GM19043 (cell line): ENCODE data around the gene TPPP2.

Experiments used
- ATAC-seq: cut with Tn5 transposase; IDR thresholded peaks from one replicate; pipeline ENCODE4 v1.9.1; 2021; ENCODE audit warnings: low read depth; ENCODE audit not compliant: unreplicated experiment

Gene TPPP2

DNA sequence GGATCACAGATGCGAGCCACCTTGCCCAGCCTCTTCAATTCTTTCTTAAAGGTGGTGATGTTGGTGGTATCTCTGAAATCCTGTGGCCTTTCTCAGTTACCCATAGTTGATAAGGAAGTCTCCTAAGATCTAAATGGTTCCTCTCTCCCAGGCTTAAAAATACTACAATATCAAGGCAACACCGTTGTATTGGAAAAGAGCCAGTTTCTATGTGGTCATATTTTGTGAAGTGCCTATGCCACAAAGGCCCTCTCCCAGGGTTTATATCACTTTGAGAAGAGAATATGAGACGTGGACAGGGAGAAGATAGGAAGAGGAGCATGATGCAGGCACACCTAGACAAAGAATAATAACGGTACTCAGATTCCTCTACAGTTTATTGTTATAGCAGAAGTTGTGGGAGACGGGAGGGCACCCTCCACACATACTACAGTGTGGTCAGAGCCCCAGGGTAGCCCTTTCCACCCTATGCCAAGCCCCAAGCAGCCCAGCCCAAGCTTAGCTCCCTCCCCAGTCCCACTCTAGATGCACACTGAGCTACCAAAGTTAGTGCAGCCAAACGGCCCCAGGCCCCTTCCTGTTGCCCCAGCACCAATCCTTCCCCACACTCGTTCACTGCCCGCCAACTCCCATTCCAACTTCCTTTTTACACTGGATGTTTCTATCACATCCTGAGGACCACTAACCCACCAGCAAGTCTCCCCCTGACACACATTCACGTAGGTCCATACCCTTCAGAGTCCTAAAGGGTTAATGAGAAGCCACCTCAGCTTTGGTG is 13.4 kb upstream of the TPPP2 start:
- no peak for ATAC-seq

DNA sequence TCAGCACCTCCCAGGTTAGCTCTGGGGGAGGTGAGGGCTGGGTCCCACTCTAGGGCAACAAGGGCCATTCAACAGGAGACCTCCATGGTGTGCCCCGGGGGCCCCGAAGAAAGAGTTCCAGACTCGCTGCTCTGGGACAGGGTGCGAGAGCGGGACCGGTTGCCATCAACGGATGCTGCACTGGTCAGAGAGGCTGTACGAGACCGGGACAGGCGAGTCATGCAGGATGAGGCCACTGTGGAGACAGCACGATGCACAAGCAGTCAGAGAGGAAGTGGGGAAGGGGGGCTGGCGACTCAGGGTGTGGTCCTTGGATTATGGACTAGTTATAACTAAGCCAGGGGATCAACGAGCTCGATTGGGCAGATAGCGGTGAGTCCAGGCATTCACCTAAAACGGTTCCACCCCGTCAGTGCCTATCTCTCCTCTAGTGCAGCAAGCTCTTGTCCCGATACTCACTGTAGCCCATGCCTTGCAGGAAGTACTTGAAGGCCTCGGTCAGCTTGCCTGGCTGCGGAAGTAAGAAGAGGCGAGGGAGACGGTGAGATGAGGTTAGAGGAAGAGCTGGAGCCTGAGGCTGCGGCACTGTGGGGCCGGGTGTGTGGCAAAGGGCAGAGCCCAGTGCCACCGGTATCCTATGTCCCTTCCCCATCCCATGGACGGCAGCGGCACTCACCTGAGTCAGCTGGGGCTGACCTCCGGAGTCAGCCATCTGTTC is 12.3 kb upstream of the TPPP2 start:
- no peak for ATAC-seq

DNA sequence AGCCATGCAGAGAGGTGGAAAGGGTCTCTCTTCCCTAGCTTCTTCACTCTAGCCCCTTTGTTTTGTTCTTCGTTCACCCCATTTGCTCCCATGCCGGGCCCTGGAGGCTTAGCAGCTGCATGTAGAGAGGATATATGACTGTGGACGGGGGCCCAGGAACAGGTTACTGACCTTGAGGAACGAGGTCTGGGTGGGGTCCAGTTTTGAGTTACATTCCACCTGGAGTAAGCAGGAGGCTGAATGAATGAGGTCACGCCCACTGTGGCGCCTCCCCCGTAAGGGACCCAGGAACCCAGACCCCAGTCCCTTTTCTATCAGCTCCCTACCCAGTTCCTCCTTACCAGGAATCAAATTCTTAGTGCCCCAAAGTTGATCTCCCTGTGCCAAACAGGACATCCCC is 11.7 kb upstream of the TPPP2 start:
- no peak for ATAC-seq

DNA sequence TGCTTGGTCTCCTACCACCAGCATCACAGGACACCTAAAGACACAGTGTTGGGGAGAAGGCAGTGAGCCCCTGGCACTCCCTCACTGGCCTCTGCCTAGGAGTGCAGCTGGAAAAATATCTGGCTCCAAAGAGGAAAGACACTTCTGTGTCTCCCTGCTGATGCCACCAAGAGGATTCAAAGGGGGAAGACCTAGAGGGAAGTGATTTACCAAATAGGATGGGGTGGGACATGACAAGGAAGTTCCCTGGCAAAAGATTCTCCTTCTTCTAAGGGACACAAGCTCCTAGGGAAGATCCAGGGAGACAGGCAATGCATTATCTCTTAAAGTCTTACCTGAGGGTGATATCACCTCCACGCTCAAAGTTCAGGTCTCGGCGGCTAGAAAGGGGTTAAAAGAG is 11.2 kb upstream of the TPPP2 start:
- ATAC-seq, result no peak

DNA sequence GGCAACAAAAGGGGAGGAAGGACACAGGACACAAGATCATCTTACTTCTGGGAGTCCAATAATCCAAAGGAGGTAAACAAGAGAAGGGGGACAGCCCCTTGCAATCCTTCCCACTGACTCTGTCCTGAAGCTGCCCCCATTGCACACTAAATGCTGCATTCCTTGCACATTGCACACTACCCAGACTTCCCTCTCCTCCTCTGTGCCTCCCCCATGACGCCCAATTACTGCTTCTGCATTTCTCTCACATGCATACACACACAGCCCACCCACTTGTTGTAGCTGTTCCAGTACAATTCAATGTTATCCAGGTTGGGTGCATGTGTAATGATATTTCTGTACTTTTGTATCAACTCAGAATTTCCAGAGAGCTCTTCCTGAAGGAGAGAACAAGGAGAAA is 10.7 kb upstream of the TPPP2 start:
- ATAC-seq, result no peak

DNA sequence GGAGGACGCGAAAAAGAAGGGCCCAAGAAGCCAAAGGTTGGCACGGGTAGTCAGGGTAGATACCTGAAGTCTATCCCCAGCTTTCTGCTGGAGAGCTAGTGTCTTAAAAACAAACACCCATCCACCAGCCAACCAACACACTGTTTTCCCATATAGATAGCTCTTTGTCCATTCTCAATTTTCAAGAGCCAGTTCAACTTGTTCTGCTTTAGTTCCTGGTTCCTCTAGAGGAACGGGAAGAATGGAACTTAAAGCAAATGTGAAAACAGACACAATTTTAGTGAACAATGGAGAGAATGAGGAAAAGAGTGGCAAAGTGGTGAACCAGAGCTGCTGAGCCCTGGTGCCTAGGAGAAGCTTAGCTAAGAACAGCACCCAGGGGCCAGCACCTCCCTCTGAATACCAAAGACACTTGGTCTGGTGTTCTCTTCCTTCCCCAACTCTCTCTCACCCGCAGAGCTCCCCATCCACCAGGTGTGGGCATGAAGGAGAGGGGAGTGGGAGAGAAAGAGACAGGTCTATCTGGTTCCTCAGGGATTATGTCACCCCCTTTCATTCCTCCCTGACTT is 9.0 kb upstream of the TPPP2 start:
- ATAC-seq, result no peak

DNA sequence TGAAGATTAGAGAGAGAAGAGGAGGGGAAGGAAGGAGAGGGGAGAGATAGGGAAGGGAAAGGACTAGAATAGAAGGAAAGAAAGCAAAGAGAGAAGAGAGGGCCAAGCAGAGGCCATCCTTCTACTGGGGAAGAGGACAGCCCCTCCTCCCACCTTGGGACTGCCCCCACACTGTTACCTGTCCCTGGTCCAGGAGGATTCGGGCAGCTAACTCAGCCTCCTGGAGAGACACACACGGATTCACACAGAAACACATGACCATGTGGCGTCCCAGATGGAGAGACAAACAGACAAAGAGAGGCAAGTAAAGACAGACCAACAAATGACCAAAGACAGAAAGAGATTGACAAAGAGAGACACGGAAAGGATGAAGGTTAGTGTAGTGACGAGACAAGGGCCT is 7.3 kb upstream of the TPPP2 start:
- no peak for ATAC-seq

DNA sequence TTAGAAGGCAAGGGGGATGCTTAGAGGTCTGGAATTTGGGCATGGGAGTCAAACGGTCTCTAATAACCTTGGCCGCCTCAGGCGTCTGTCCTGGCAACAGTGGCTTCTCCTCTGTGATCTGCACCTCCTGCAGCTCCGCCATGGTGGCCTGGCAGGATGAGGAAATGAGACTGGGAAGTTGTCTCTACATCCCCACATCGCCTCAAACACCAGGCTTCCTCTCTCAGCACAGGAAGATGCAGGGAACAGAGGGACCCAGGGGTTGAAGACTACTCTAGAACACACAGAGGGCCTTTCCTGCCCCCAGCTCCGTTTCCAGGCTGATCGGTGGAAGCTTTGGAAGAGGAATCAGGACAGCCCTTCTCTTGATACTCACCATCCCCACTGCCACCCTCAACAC is 6.8 kb upstream of the TPPP2 start:
- no peak for ATAC-seq

DNA sequence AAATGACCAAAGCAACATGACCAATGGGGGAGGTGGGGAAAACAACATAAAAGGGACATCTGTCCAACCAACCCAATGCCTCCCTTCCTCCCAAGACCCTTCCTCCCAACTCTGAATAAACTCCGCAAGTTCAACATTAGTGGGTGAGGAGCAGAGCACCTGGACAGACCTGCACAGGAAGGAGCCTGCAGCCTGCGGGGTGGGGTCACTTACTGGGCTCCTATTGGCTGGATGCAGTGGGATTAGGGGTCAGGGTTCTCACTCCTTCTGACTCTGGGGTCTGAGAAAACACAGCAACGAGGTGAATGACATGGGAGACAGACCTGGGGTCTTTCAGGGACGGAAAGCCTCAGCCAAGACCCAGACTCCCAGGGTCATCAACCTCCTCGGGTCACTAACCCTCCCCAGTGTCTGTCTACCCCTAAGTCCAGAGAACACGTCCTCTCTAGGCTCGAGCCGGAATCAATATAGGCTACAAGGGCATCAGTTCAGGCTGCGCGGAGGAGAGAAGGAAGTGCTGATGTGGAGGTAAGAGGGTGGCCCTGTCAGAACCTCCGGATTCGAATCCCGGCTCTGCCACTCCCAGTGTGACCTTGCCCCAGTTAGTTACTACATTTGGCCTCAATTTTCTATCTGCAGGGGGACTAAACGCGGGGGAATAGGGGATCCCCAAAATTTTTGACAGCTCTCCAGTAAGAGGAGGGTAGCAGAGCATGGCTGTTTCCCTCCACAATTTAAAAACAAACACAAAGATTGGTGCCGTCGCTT is 6.0 kb upstream of the TPPP2 start:
- no peak for ATAC-seq

DNA sequence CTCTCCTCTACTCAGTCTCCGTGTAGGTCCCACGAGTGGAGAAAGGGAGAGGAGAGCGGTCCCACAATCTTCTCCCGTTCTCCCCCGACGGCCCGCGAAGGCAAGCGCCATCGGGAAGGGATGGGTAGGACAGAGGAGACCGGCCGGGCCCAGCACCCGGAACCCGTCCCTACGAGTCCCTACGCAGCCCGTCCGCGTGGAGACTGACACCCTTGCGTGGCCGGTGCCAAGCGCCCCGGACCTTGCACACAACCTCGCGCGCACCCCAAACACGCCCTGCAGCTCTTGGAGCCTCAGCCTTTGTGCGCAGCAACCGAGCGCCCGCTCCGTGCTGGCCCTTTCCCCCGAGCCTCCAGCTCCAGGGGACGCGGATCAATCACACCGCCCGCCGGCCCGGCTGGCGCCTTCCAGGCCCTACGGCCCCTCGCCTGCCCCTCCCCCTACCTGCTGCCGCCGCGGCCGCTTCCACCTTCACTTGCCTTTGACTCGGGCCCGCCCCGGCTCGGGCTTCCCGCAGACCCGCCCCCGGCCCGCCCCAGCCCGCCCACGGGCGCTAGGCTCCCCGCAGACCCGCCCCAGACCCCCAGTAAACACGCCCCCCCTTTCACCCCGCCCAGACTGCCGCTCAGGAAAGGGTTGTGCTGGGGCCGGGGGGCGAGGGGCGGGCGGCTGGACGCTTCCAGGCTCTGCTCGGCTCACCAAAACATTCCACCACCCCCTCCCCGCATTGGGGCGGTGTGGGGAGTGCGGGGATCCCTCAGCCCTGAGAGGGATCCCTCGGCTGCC is 5.2 kb upstream of the TPPP2 start, which contains the start of gene NDRG2:
Gene NDRG2 (minus strand): TSS at position 477 of the 786 bp plus-strand sequence. CDS start 1,746 bp downstream, outside the sequence.
- no peak for ATAC-seq

DNA sequence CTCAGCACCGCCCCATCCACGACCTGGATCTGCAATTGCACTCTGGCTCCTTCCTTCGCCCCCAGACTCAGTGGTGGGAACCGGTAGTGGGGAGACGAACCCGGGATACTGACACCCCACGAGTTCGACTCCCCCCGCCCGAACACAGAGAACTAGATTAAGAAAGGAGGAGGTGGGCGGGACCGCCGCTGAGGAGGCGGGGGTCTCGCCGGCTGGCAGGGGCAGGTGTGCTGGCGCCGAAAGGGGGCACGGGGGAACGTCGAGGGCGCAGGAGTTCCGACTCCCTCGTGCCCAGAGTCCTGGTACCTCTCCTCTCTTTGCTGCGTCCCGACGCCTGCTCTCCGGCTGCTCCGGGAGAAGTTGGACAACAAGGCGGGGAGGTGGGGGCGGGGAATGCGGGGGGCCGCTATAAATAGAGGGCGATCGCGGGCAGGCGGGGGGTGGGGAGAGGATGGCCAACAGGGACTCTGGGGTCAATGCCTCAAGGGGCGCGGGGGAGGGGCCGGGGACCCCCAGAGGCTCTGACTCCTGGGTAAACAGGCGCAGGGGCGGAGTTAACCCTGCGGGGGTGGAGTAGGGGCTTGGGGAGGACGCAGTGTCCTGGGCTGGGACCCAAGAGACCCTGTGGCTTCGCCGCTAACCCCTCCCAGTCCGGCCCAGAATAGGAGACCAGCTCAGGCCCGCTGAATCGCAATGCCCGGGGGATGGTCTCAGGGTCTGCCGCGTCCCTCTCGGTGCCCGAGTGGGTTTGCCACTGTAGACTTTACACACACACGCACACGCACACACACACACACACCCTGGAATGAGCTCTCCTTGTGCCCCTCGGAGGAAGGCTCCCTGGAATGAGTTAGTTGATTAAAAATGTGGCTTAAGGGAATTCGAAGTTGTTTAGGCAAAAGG is 4.4 kb upstream of the TPPP2 start:
- ATAC-seq, result no peak

DNA sequence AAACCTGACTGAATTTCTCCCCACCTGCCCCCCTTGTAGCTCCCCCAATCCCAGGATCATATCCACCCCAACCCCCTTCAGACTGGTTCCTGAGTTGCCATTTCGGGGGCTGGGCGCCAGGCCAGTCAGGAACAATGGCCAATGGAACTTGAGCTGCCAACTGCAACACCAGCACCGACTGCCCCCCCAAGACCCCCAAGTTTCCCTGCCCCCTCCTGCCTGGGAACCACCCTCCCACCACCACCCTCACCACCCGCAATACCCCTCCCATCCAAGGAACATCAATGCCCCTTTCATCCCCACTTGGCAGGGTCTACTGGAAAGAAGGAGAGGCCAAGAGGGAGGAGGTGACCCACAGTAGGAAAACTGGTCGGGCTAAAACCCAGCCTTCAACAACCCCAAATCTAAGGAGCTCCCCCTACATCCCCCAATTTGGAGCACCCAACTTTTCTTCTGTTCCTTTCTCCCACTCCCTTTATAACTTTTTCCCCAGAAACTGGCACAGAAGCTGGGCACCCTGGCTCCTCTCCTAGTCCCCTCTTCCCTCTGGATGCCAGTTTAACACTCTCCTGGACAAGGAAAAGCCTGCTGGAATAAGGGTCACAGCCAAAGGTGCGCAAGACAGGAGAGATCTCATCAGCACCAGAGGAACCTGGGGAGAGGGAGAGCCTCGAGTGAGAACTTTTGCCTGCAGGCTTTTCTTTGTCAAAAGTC is 3.6 kb upstream of the TPPP2 start:
- no peak for ATAC-seq

DNA sequence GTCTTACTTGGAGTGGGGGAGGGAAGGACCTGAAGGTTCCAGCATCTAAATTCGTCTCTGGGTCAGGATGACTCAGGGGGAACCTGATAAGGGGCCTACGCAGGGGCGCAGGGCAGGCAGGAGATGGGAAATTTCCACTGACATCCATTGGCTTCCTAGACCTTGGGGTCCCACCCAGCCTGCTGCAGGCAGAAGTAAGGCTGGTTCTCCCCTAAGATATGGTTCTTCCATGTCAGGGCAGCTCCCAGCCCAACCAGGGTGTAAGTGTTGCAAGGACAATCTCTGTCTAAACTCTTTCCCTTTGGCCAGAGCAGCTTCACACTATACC is 3.1 kb upstream of the TPPP2 start:
- no peak for ATAC-seq

DNA sequence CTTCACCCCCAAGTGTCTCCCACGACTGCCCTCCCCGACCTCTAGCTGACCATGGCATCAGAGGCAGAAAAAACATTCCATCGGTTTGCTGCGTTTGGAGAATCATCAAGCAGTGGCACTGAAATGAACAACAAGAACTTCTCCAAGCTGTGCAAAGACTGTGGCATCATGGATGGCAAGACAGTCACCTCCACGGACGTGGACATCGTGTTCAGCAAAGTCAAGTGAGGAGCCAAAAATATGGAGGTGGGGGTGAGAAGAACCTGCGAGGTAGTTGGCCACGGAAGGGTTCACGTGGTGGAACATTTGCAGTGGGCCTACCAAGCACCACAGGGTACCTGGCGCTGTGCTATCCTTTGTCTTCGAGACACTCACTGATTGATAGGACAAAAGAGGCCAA is 514 bp downstream of the TPPP2 start:
- ATAC-seq, result no peak

DNA sequence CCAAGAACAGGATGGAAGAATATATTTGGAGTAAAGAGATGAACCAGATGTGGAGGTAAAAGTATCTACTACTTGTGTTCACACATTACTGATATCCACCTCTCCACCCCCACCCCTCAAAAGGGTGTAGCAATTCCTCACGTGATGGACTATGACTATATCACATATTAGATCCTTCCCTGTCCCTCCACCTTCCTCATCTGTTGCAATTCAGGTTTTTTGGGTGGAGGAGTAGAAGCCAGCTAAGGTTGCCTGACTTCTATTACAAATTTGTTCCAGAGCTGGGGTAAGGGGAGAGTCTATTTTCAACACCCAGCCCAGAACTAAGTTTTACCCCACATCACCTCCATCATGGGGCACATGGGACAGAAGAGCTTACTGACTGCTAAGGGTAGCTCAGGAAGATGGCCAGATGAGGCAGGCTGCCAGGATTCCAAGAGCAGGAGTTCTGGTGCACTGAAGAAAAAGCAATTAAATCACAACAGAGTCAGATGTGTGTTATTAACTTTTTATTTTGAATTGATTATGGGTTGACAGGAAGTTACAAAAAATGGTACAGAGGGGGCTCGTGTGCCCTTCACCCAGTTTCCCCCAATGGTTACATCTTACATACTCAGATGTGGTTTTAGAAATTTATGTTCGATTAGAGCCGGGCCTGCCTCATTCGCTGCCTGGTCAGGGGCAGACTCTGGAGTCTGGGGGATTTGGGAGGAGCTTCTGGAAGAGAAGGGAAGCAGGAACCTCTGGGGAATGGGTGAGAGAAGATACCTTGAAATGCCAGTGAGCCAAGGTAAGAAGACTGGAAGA is 2.5 kb downstream of the TPPP2 start:
- no peak for ATAC-seq

DNA sequence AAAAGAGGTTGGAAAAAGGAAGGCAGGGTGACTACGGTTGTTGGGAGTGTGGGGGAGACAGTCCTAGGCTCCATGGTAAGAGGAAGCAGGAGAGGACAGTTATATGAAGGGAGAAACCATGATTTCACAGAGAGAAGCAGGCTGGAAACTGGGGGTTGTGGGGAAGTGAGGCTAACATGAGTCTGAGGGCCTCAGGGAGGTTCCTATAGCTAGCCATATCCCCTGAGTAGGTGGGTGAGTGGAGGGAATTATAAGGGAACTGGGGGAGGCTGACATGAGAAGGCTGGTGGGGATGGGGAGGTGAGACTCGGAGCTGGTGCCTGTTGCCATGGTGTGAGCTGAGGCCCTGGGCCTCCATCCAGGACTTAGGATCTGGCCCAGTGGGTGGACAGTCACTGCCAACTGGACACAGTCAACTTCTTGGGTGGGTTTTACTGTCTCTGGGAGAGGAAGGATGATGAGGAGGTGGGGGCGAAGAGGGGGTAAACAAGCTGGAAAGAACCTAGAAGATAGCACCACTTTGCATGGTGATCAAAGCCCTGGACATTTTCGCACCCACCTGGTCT is 3.2 kb downstream of the TPPP2 start:
- ATAC-seq, result no peak

DNA sequence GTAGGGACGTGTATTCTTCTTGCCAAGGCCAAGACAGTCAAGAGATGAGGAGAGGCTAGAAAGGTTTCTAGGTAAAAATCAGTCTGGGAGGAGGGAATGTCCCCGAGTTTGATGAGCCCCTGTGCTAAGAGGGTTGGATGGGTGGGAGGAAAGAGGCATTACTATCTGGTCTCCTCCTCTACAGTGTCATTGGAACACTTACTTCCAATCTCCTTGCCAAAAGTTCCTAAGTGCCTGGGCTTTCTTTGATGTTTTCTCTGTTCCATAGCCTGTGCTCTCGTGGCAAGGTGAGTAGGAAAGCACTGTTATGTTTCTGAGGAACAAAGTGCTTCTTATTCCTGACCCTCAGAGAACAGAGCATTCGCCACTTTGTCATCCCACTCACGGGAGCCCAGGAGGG is 4.7 kb downstream of the TPPP2 start, which contains the start of gene RNASE13:
Gene RNASE13 (minus strand): TSS at position 101 of the 400 bp plus-strand sequence. CDS start 519 bp downstream, outside the sequence.
- ATAC-seq, result no peak
